ENCODE measurements around the gene ARL6.

The ARL6 gene

DNA sequence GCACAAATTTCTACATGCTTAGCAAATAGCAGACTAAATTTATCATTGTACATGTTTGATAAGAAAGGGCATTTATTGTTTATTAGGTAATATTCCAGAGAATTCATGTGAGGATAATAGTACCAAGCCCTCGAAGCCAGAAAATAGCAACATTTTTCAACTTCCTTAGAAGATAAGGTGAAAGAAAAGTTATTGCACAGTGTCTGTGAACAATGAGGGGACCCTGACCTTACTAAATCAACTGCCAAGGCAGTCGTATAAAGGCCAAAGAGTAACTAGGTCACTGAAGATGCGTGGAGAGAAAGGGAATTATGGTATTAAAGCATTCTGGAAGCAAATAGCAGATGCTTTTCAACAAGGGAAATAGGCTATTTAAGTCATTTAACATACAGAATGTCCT is 20.3 kb upstream of the ARL6 start:
- TF ChIP-seq, protein P1, sequence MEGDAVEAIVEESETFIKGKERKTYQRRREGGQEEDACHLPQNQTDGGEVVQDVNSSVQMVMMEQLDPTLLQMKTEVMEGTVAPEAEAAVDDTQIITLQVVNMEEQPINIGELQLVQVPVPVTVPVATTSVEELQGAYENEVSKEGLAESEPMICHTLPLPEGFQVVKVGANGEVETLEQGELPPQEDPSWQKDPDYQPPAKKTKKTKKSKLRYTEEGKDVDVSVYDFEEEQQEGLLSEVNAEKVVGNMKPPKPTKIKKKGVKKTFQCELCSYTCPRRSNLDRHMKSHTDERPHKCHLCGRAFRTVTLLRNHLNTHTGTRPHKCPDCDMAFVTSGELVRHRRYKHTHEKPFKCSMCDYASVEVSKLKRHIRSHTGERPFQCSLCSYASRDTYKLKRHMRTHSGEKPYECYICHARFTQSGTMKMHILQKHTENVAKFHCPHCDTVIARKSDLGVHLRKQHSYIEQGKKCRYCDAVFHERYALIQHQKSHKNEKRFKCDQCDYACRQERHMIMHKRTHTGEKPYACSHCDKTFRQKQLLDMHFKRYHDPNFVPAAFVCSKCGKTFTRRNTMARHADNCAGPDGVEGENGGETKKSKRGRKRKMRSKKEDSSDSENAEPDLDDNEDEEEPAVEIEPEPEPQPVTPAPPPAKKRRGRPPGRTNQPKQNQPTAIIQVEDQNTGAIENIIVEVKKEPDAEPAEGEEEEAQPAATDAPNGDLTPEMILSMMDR (IDR thresholded peaks at IDR 0.05; ENCODE audit: insufficient read depth, missing control alignments), result no peak
- DNase-seq (ENCODE audit: insufficient read length, low spot score), result no peak
- no peak for FAIRE-seq

DNA sequence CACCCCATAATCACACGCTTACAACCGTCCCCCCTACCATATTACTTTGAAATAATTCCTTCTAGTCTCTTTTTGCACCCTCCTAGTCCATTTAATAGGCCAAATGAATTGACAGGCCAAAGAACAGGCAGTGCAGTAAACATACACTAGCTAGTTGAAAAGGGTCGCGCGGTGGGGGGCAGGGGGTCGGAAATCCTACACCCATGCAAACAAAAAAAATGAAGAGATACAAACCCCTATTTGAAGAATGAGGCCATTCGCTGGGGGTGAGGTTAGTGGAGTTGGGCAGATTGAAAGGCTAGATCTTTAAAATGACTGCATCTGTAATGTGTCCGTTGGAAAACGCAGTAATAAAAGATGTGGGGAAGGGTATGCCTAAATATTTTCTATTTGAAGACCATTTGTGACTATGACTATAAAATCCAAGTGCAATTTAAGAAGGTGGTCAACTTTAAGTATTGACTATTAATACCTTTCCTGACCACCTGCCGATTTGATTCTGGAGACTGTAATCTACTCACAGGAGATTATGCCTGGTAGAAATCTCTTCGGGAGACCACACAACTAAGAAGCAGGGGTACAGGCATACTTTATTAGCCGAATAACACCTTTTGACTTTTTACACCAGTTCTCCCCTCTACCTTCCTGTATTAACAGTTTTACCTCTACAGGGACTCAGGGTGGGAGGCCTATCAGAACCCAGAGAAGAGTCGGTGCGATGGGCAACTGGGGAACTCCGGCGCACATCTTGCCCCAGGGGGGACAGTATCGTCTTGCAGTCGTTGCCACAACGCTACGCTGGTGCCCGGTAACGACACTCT is 762 bp upstream of the ARL6 start:
- FAIRE-seq (no peak), DNase-seq (ENCODE audit: insufficient read length, low spot score) (no peak)
- TF ChIP-seq, protein P1 (IDR thresholded peaks at IDR 0.05; ENCODE audit: insufficient read depth, missing control alignments), result no peak

DNA sequence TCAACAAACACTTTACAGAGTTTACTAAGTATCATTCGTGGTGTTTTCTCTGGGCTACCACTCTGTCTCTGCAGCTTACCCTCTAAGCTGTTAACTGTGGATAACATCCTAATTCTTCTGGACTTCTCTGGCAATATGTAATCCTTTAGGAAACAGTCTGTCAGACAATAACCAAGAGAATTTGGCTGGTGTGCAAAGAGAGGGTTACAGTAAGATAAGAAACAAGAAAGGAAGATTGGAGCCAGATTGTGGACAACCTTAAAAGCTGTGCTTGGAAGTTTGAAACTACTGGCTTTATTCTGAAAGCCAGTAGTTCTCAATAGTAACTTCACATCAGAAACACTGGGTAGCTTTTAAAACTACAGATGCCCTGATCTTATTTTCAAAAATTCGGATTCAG is 778 bp downstream of the ARL6 start:
- FAIRE-seq (no peak), DNase-seq (ENCODE audit: insufficient read length, low spot score) (no peak)
- TF ChIP-seq, protein P1 (IDR thresholded peaks at IDR 0.05; ENCODE audit: insufficient read depth, missing control alignments), result no peak

DNA sequence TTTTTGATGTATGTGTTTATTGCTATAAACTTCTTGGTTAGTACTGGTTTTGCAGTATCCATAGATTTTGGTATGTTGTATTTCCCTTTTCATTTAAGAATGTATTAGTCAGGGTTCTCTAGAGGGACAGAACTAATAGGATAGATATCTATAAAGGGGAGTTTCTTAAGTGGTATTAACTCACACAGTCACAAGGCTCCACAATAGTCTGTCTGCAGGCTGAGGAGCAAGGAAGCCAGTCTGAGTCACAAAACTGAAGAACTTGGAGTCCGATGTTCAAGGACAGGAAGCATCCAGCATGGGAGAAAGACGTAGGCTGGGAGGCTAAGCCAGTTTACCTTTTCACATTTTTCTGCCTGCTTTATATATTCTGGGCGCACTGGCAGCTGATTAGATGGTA is 8.4 kb downstream of the ARL6 start:
- DNase-seq (ENCODE audit: insufficient read length, low spot score) (no peak), FAIRE-seq (no peak)
- TF ChIP-seq, protein P1 (IDR thresholded peaks at IDR 0.05; ENCODE audit: insufficient read depth, missing control alignments), result no peak

DNA sequence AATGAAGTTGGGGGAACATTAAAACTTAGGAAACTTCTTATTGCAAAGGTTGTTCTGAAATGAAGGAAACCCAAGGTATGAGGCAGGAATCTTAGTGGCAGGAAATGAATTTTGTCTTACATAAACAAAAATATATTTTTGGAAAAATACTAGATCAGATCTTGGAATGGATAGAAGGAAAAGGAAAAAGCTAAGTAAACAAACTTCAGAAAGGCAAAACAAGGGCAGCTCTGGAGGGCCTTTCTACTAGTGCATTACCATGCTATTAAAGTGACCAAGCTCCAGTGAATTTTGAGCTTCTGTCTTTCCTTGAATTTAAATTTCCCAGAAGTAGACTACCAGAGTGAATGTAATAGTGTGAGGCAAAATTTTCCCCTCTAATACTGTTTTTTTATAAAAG is 13.6 kb downstream of the ARL6 start:
- TF ChIP-seq, protein P1 (IDR thresholded peaks at IDR 0.05; ENCODE audit: insufficient read depth, missing control alignments), result no peak
- FAIRE-seq (no peak), DNase-seq (ENCODE audit: insufficient read length, low spot score) (no peak)

DNA sequence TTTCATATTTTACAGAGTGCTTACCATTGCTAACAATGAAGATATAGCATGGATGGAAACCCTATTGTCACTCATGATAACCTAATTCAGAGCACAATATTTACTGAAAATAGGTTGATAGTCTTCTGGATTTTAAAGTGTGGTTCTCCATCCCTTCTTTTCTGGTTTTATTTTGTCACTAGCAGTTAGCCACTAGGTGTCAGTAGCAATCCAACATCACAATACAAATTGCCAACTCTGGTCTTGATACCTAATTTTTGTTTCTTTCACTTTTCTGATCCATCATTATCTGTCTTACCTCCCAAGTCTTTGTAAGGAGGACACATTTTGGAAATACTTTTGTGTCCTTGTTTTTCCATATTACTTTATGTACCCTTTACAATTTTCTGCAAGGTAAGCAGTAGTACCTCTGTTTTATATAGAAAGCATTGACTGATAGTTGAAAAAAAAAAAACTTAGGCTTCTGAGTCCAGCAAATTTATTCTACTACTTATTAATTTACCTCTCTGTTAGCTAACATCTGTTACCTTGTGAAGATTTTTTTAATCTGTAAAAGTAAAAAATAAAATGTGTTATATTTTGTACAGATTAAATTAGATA is 29.0 kb downstream of the ARL6 start:
- DNase-seq (ENCODE audit: insufficient read length, low spot score), result no peak
- TF ChIP-seq, protein P1 (IDR thresholded peaks at IDR 0.05; ENCODE audit: insufficient read depth, missing control alignments), result peak; percentile 86
- peak; percentile 11 for FAIRE-seq

DNA sequence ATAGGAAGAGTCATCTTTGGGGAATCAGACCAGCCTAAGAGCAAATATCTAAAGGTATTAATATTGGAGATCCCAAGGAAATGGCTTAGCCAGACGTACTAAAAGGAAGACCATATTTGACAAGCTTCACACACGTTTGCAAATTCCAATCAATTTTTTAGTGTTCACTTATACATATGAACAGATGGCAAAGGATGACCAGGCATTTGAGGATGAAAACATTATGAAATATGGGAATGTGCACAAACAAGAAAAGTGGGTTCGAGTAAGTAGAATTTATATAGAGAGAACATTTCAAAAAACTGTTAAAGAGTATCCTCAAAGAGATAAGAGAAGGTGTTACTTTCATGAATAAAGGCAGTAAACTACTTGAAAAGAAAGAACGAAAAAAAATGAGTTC is 31.4 kb downstream of the ARL6 start:
- TF ChIP-seq, protein P1 (IDR thresholded peaks at IDR 0.05; ENCODE audit: insufficient read depth, missing control alignments), result no peak
- no peak for DNase-seq (ENCODE audit: insufficient read length, low spot score)
- FAIRE-seq, result no peak
